HCT116 (cell line): ENCODE measurements around the gene TUBB1. TPM values are rescaled to one million over a fixed set of nuclear protein-coding genes. Genes with fewer than 3 reads are reported as not detected.

Source experiments
- ATAC-seq: fragments of 200-7000 bp; cut with Tn5 transposase; 2 replicates; pipeline ENCODE4 v1.9.1; 2020; ENCODE audit warnings: mild to moderate bottlenecking, moderate library complexity
- BruUV-seq: library from RNA; stranded (reverse); fragments of 400-500 nt; replicated peaks from 2 replicates; lab custom pipeline; 2021; lab: Mats Ljungman, UMichigan
- CTCF ChIA-PET: fragments of 300-600 bp; sonication (Branson Sonifier 250); formaldehyde crosslinking; loops from one replicate; lab custom pipeline; 2021; ENCODE audit warnings: antibody characterized with exemption; lab: Charles Lee
- POLR2A ChIA-PET: fragments of 300-600, 350-600 bp; sonication (Branson Sonifier 250); formaldehyde crosslinking; loops from one replicate; lab custom pipeline; 2021; ENCODE audit warnings: antibody characterized with exemption; lab: Charles Lee
- RAD21 ChIA-PET, 2 experiments: fragments of 300-600 bp; sonication (Branson Sonifier 250); formaldehyde crosslinking; loops; one replicate each; lab custom pipeline; 2023; ENCODE audit warnings: low total read pairs in 2 of 2; ENCODE audit not compliant: uncharacterized antibody in 2 of 2, unreplicated experiment in 2 of 2, low non-redundant PET in 1 of 2; lab: Charles Lee
- DNase-seq: peaks from one replicate; pipeline ENCODE4 v3.0.0-alpha.2; 2010; ENCODE audit warnings: low read depth, low spot score
- H2AFZ ChIP-seq: fragments of 200-600 bp; shearing (Covaris generic), sonication (generic); 2 replicates; pipeline ENCODE4 v1.6.1; 2017; ENCODE audit warnings: low read depth, mixed run types, mixed read lengths, antibody characterized with exemption, low read length; ENCODE audit not compliant: poor library complexity, severe bottlenecking
- H3K27ac ChIP-seq: 2 replicates; pipeline ENCODE4 v1.5.1; 2012; ENCODE audit warnings: low read depth, low read length
- H3K27me3 ChIP-seq: fragments of 200-600 bp; sonication (generic); 2 replicates; pipeline ENCODE4 v1.6.1; 2016; ENCODE audit warnings: mixed run types, low read length, mixed read lengths; ENCODE audit not compliant: insufficient read depth
- H3K36me3 ChIP-seq, 2 experiments: fragments of 200-500 bp in 1 of 2; fragments of 200-600 bp in 1 of 2; sonication (Bioruptor generic) in 1 of 2; sonication (generic) in 1 of 2; 2 replicates each; pipeline versions ENCODE4 v1.5.1 to v1.6.1; 2014 to 2016; ENCODE audit warnings: low read length in 2 of 2, inconsistent platforms in 1 of 2, mixed read lengths in 1 of 2, mixed run types in 1 of 2; ENCODE audit not compliant: insufficient read depth in 2 of 2, control insufficient read depth in 1 of 2
- H3K4me1 ChIP-seq, 2 experiments: fragments of 200-600 bp in 1 of 2; sonication (generic) in 1 of 2; 2 replicates each; pipeline versions ENCODE4 v1.5.1 to v1.6.1; 2012 to 2017; ENCODE audit warnings: low read length in 2 of 2, inconsistent platforms in 1 of 2, mild to moderate bottlenecking in 1 of 2, mixed read lengths in 1 of 2, mixed run types in 1 of 2, moderate library complexity in 1 of 2; ENCODE audit not compliant: insufficient read depth in 2 of 2, control insufficient read depth in 1 of 2
- H3K4me2 ChIP-seq: fragments of 200-600 bp; sonication (generic); 2 replicates; pipeline ENCODE4 v1.6.1; 2017; ENCODE audit warnings: mixed run types, low read length, mixed read lengths
- H3K4me3 ChIP-seq, 2 experiments: fragments of 200-600 bp in 1 of 2; sonication (generic) in 1 of 2; replicated peaks in 1 of 2; 2 replicates each; pipeline ENCODE4 v1.5.1; 2011 to 2016; ENCODE audit warnings: low read length in 2 of 2, control low read depth in 1 of 2, low read depth in 1 of 2, mild to moderate bottlenecking in 1 of 2, mixed read lengths in 1 of 2, mixed run types in 1 of 2
- H3K79me2 ChIP-seq: fragments of 200-600 bp; sonication (generic); 2 replicates; pipeline ENCODE4 v1.6.1; 2017; ENCODE audit warnings: mild to moderate bottlenecking, mixed run types, low read length, moderate library complexity, mixed read lengths; ENCODE audit not compliant: insufficient read depth
- H3K9ac ChIP-seq: fragments of 200-600 bp; sonication (generic); 2 replicates; pipeline ENCODE4 v1.6.1; 2016; ENCODE audit warnings: low read length, mixed read lengths
- H3K9me2 ChIP-seq: fragments of 200-600 bp; sonication (generic), shearing (Covaris generic); 2 replicates; pipeline ENCODE4 v1.6.1; 2017; ENCODE audit warnings: mixed run types, mild to moderate bottlenecking, moderate library complexity; ENCODE audit not compliant: insufficient read depth
- H3K9me3 ChIP-seq, 2 experiments: fragments of 200-500 bp in 1 of 2; fragments of 200-600 bp in 1 of 2; sonication (Bioruptor generic) in 1 of 2; sonication (generic) in 1 of 2; 2 replicates each; pipeline ENCODE4 v1.6.1; 2014 to 2017; ENCODE audit warnings: low read length in 2 of 2, mixed read lengths in 2 of 2, inconsistent platforms in 1 of 2, low read depth in 1 of 2, mild to moderate bottlenecking in 1 of 2, mixed run types in 1 of 2, moderate library complexity in 1 of 2; ENCODE audit not compliant: control insufficient read depth in 1 of 2, insufficient read depth in 1 of 2
- H4K20me1 ChIP-seq: fragments of 200-600 bp; sonication (generic), shearing (Covaris generic); 2 replicates; pipeline ENCODE4 v1.6.1; 2017; ENCODE audit warnings: mixed run types, mild to moderate bottlenecking, moderate library complexity; ENCODE audit not compliant: insufficient read depth
- ATF3 ChIP-seq: IDR thresholded peaks from 2 replicates; pipeline ENCODE4 v1.6.1; 2012
- CBX3 ChIP-seq: IDR thresholded peaks from 2 replicates; pipeline ENCODE4 v1.6.1; 2012; ENCODE audit warnings: low read depth
- CEBPB ChIP-seq: IDR thresholded peaks from 2 replicates; pipeline ENCODE4 v1.6.1; 2012; ENCODE audit warnings: low read depth
- JUND ChIP-seq: IDR thresholded peaks from 2 replicates; pipeline ENCODE4 v1.6.1; 2012
- POLR2AphosphoS5 ChIP-seq: IDR thresholded peaks from 2 replicates; pipeline ENCODE4 v1.6.1; 2011; ENCODE audit warnings: mild to moderate bottlenecking, low read depth, low read length, moderate library complexity
- REST ChIP-seq: IDR thresholded peaks from 2 replicates; pipeline ENCODE4 v1.6.1; 2012; ENCODE audit warnings: low read depth
- SP1 ChIP-seq: IDR thresholded peaks from 2 replicates; pipeline ENCODE4 v1.6.1; 2012; ENCODE audit warnings: low read depth
- SRF ChIP-seq: IDR thresholded peaks from 2 replicates; pipeline ENCODE4 v1.6.1; 2012; ENCODE audit warnings: low read depth
- ZBTB33 ChIP-seq: IDR thresholded peaks from 2 replicates; pipeline ENCODE4 v1.6.1; 2011; ENCODE audit warnings: mild to moderate bottlenecking, low read length, moderate library complexity; ENCODE audit not compliant: insufficient replicate concordance; ENCODE audit errors: extremely low read depth
- intact Hi-C: fragments of 100-400 bp; cut with micrococcal nuclease; formaldehyde crosslinking; loops from 2 replicates; pipeline ENCODE4 v1.10.0; 2022
- total RNA-seq: library from RNA; stranded (reverse); gene quantifications from one replicate; pipeline ENCODE4 v1.2.1, GENCODE V29; 2021; ENCODE audit not compliant: unreplicated experiment

Gene TUBB1
- total RNA-seq, 1 experiment from 2014 or later = not detected

- ChIA-PET RAD21 (no interaction called here), POLR2A (no interaction called here), CTCF (no interaction called here)
- no peaks in the 10 kb centered on the region for H3K9me2 ChIP-seq
- no peak overlapping the region for H3K9ac ChIP-seq
- TSS peak; percentile 83 for BruUV-seq
- DNase-seq (no peak), ATAC-seq (no peak)
- peaks cover 60 to 68% of the 10 kb centered on the region in 2 experiments for H3K36me3 ChIP-seq
- intact Hi-C loops = no loop called here
- no peak overlapping the region for H2AFZ ChIP-seq
- no peaks in the 10 kb centered on the region for H3K4me1 ChIP-seq
- no peak overlapping the region for H3K27ac ChIP-seq
- H3K9me3 ChIP-seq = no peaks in the 10 kb centered on the region
- no peak overlapping the region for H3K4me3 ChIP-seq
- no peaks in the 10 kb centered on the region for H3K27me3 ChIP-seq
- no peak for TF ChIP-seq SP1
- TF ChIP-seq CEBPB = no peak
- TF ChIP-seq REST = no peak
- no peak for TF ChIP-seq ZBTB33
- TF ChIP-seq CBX3 = no peak
- TF ChIP-seq JUND = no peak
- TF ChIP-seq POLR2AphosphoS5 = no peak
- TF ChIP-seq SRF = no peak
- no peak for TF ChIP-seq ATF3
- H3K79me2 ChIP-seq = peaks cover 5% of the 10 kb centered on the region; the same call in 1 of the 2 replicates
- H4K20me1 ChIP-seq = no peaks in the 10 kb centered on the region
- no peak overlapping the region for H3K4me2 ChIP-seq
Observed at GRCh38 chr20:58995461-58996225, 23.6 kb upstream of the TUBB1 start.
